Kidney (tissue), 14 donors: ENCODE results near the gene ITPKA. TPM values are rescaled to one million over a fixed set of nuclear protein-coding genes. Genes with fewer than 3 reads are reported as not detected.

Experiments used
- DNase-seq, 5 donors: peaks; one replicate each; pipeline ENCODE4 v3.0.0-alpha.2; 2013 to 2020
- FAIRE-seq: peaks from 2 replicates; lab custom pipeline; 2012; peaks lifted over from hg19 to GRCh38; lab: Jason Lieb, UNC
- H3K27ac ChIP-seq, 2 donors: one replicate each; pipeline ENCODE4 v1.7.0; 2013; ENCODE audit warnings: low read depth in 2 of 2, low read length in 2 of 2, inconsistent platforms in 1 of 2
- H3K27me3 ChIP-seq: one replicate; pipeline ENCODE4 v1.7.1; 2013; ENCODE audit warnings: low read length, inconsistent platforms; ENCODE audit not compliant: control insufficient read depth, insufficient read depth
- H3K36me3 ChIP-seq, 3 donors: one replicate each; pipeline versions ENCODE4 v1.7.0 to v1.7.1; 2013; ENCODE audit warnings: low read length in 3 of 3, control low read depth in 1 of 3, inconsistent platforms in 1 of 3; ENCODE audit not compliant: insufficient read depth in 3 of 3, control insufficient read depth in 2 of 3
- H3K4me1 ChIP-seq, 3 donors: one replicate each; pipeline versions ENCODE4 v1.7.0 to v1.7.1; 2013; ENCODE audit warnings: low read length in 3 of 3, inconsistent platforms in 1 of 3, low read depth in 1 of 3; ENCODE audit not compliant: control insufficient read depth in 2 of 3, insufficient read depth in 2 of 3
- H3K4me3 ChIP-seq, 3 donors: one replicate each; pipeline versions ENCODE4 v1.7.0 to v1.8.1; 2013; ENCODE audit warnings: low read length in 3 of 3, control low read depth in 1 of 3, inconsistent platforms in 1 of 3
- H3K9ac ChIP-seq, 3 donors: one replicate each; pipeline versions ENCODE4 v1.7.0 to v1.7.1; 2013; ENCODE audit warnings: low read length in 3 of 3, control low read depth in 1 of 3, inconsistent platforms in 1 of 3
- H3K9me3 ChIP-seq, 3 donors: one replicate each; pipeline versions ENCODE4 v1.7.0 to v1.7.1; 2013; ENCODE audit warnings: low read length in 3 of 3, control low read depth in 1 of 3, inconsistent platforms in 1 of 3; ENCODE audit not compliant: control insufficient read depth in 2 of 3, insufficient read depth in 1 of 3
- CTCF ChIP-seq: IDR thresholded peaks from 3 replicates; pipeline ENCODE4 v1.5.1; 2012; ENCODE audit warnings: mild to moderate bottlenecking, moderate library complexity, borderline replicate concordance; ENCODE audit not compliant: insufficient read depth; ENCODE audit errors: extremely low read depth
- intact Hi-C: fragments of 100-400 bp; cut with DNase I; formaldehyde crosslinking; loops from one replicate; pipeline ENCODE4 v1.11.1; 2022
- polyA plus RNA-seq: library from polyadenylated mRNA; stranded (reverse); fragments of 350-450 nt; fragmentation: Illumina TruSeq; extraction: RNeasy Lipid Tissue Mini Kit (QIAGEN cat#74804); gene quantifications from one replicate; pipeline ENCODE4 v1.2.3, GENCODE V29; 2014; ENCODE audit warnings: low read depth, low replicate concordance; ENCODE audit not compliant: insufficient read depth
- total RNA-seq: library from RNA; stranded (reverse); fragmentation: NEBNext Ultra II Directional; extraction: Animal tissue kit (Norgen Biotek cat#: 25700); gene quantifications from one replicate; pipeline ENCODE4 v1.2.1, GENCODE V29; 2021
- donor health status: control.
- donor health status: control.
- donor health status: control.
- donor health status: control.
- donor health status: control.
- donor health status: DM: yes; HTN: yes; CAD: no.
- donor health status: Normal renal cell carcinoma (clear cell type).

ITPKA gene
- total and polyA plus RNA-seq, 2 donors from 2014 or later = 0.66 TPM; not detected in 1

- Histone ChIP-seq H3K4me1 (no peaks in the 10 kb centered on the region), H3K36me3 (peaks cover 0 to 5% (median 2%) of the 10 kb centered on the region in 3 donors), H3K4me3 (no peak overlapping the region), H3K27ac (no peak overlapping the region), H3K9me3 (no peaks in the 10 kb centered on the region), H3K9ac (no peak overlapping the region), H3K27me3 (no peaks in the 10 kb centered on the region)
- DNase-seq (no peak), FAIRE-seq (no peak)
- TF ChIP-seq CTCF = no peak
- intact Hi-C loops = no loop called here
These were observed 27.0 kb downstream of the ITPKA start for GRCh38 chr15:41520636-41521035.

GRCh38 chr15:41521614-41522013, 27.9 kb downstream of the ITPKA start:
- H3K9me3 ChIP-seq = no peaks in the 10 kb centered on the region
- no peaks in the 10 kb centered on the region for H3K4me1 ChIP-seq
- no peak overlapping the region for H3K27ac ChIP-seq
- no peaks in the 10 kb centered on the region for H3K27me3 ChIP-seq
- FAIRE-seq = no peak
- intact Hi-C loops = no loop called here
- TF ChIP-seq CTCF = no peak
- H3K9ac ChIP-seq = no peak overlapping the region
- no peak for DNase-seq
- peaks cover 0 to 8% (median 4%) of the 10 kb centered on the region in 3 donors for H3K36me3 ChIP-seq
- H3K4me3 ChIP-seq = no peak overlapping the region

- Histone ChIP-seq H3K4me3 (no peak overlapping the region), H3K4me1 (no peaks in the 10 kb centered on the region), H3K27ac (no peak overlapping the region), H3K27me3 (no peaks in the 10 kb centered on the region), H3K9ac (no peak overlapping the region), H3K9me3 (no peaks in the 10 kb centered on the region), H3K36me3 (peaks cover 0 to 22% (median 19%) of the 10 kb centered on the region in 3 donors)
- intact Hi-C loops = no loop called here
- DNase-seq (no peak), FAIRE-seq (no peak)
- no peak for TF ChIP-seq CTCF
These were observed 29.4 kb downstream of the ITPKA start for GRCh38 chr15:41523097-41523496.
